NAMALWA (cell line): ENCODE measurements around the gene HOXA10.

Experiments
- DNase-seq: peaks from one replicate; pipeline ENCODE4 v3.0.0-alpha.2; 2015; ENCODE audit warnings: low spot score

Gene HOXA10

GRCh38 chr7:27203964-27204594 lies 30.0 kb upstream of the HOXA10 start:
- DNase-seq = no peak

DNA sequence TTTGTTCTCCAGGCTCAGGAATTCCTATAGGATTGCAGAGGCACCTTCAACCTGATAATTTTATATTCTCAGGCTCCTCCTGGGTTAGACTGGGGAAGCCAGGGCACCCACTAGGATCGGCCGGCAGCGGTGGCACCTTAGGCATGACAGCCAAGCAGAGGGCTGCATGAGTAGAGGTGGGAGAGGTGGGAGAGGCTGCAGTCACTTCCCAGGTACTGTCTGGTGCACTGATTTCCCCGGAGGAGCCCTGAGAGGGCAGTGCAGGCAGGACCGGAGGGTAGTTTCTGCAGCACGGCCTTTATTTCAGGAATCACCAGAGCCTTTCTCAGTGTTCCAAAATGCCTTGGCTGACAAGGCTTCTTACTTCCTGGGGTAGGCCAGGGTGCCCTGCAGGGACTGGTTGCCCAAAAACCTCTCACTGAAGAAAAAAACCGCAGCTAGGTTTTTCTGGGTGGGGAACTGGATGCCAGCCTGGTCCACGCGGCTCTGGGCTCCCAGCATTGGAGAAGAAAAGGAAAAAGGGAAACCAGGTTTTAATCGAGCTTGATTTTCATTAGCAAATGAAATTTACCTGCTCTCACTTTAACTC lies 29.3 kb upstream of the HOXA10 start:
- DNase-seq = no peak

DNA sequence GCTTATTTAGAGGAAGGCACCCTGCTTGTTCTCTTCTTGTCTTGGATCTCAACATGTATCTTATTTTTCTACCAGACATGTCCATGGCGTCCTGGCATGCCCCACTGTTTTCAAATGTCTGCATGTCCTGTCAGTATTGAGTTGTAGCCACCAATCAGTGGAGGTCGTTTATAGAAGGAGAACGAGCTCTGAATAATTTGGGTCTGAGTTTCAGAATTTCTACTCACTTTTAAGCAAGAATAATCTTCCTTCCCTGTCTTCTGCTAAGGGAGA lies 28.7 kb upstream of the HOXA10 start:
- no peak for DNase-seq

GRCh38 chr7:27202018-27202861 lies 28.1 kb upstream of the HOXA10 start:
- no peak for DNase-seq

DNA sequence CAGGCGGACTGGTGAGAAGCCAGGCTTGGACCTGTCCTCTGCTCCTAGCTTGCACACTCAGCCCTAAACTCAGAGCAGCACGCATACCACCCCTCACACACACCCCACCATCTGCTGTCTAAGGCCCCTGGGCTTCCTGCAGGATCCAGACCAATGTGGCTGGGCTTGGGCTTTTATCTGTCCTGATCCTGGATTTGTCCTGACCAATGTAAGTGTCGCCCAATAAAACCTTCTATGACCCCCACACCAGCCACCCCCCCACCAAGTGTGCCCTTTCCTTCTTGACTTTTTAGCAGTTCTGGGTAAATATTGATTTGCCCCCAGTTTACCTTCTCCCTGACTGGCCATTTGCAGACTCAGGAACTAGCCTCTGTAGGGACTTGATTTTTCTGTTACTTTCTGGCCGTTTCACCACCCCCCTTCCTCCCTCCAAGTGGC lies 27.5 kb upstream of the HOXA10 start:
- DNase-seq = no peak

- DNase-seq = peak; percentile 64
These were observed 26.9 kb upstream of the HOXA10 start for GRCh38 chr7:27200761-27201579.

GRCh38 chr7:27199849-27200760 lies 26.0 kb upstream of the HOXA10 start, which contains the start of gene HOXA13:
Gene HOXA13, minus strand, starts transcription at chr7:27200091. Its CDS starts 14 bp downstream, at chr7:27200077.
- peak; percentile 85 for DNase-seq

DNA sequence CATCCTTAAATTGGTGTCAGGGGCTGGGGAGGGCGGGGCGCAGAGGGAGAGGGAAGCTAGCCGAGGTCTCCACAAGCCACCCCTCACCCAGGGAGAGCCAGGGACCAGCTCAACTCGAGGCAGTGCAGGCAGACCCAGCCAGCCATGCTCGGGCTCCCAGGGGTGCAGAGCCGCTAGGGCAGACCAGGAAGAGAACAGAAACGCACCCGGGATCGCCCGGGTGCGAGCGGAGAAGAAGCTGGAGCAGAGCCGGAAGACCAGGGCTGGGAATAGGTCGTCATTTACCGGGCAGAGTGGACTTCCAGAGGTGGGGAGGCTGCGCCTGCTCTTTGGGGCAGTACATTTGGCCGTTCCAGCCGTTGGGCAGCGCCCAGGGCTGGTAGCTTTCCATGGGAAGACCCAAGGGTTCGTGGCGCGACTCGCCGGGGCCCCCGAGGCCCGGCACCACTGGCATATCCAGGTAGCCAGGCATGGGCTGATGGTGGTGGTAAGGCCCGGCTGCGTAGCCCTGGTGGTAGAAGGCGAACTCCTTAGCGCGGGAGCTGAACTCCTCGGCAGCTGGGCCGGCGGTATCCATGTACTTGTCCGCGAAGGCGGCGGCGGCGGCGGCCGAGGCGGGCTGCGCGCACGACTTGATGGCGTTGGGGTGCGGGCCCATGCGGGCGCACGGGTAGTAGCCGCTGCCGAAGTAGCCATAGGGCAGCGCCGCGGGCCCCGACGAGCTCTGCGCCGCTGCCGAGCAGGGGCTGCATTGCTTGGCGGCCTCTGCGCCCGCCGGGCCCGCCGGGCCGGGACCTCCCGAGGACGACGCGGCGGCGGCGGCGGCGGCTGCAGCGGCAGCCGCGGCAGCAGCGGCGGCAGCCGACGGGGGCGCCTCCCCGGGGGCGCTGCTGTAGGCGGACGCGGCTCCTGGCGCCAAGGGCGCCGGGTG lies 25.0 kb upstream of the HOXA10 start:
- DNase-seq = no peak

GRCh38 chr7:27198138-27198841 lies 24.2 kb upstream of the HOXA10 start:
- DNase-seq = no peak

- DNase-seq = no peak
These were observed 23.3 kb upstream of the HOXA10 start for GRCh38 chr7:27197137-27198042.

- peak; percentile 94 for DNase-seq
These were observed 22.2 kb upstream of the HOXA10 start for GRCh38 chr7:27196287-27196767.

DNA sequence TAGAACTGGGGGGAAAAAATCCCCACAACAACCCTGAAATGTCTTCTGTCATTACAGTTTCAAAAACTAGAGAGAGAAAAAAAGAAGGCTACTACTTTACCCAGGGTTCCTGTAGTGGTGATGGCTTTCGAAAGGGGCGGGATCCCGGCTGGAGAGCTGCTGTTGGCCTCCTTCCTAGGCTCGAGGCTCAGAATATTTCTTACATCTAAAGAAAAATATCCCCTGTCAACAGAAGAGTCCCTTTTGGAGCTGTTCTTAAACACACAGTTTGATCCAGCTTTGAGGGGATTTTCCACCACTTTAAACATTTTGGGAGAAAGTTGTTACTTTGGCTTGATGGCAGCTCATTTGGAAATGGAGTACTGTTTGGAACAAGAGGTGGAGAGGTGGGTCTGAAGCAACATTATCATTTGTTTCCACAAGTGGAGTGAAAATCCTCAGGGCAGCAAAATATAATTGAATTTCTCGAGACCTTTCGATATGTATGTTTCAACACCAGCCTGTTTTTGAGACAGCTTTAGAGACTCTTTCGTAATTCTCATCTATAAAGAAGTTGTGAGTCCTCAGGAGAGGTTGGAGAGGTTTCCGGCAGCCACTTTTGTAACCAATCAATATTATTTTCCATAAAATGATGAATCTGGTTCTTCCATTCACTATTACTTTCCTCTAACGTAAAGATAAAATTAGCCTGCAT lies 20.7 kb upstream of the HOXA10 start:
- no peak for DNase-seq

- DNase-seq = no peak
These were observed 19.9 kb upstream of the HOXA10 start for GRCh38 chr7:27194002-27194352.

DNA sequence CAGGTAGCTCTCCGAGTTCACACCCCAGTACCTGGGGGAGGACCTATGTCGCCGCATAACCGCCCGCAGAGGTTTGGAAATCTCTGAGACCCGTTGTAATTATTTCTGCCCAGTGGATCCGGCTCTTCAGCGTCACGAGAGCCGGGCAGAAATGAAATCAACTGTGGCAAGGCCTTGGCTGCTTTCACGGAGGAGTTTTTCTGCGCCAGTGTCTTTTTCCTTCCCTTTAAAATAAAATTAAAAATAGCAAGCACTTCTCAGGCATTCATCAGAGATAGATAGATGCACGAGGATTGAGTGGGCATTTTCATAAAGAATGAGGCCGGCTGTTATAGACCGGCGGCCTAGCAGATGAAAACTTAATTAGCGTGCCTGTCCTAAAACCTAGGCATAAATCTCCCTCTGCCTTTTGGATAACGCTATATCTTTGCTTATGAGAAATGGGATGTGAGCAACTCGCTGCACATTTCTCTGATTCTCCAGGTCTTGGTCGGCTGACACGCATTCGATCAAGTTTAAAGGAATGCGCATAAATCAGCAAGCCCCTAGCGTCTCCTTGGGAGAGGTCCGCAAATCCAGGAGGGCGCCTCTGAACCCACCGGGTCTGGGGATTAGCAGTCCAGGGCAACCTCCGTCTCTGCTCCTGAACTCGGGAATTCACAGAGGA lies 19.3 kb upstream of the HOXA10 start:
- no peak for DNase-seq

GRCh38 chr7:27192546-27193334 lies 18.6 kb upstream of the HOXA10 start:
- no peak for DNase-seq

GRCh38 chr7:27191833-27192545 lies 17.9 kb upstream of the HOXA10 start:
- no peak for DNase-seq
